GM13977 (cell line): Measurements from ENCODE around the gene ACTBL2.

Source experiments
- DNase-seq: peaks from one replicate; pipeline ENCODE4 v3.0.0; 2012; ENCODE audit warnings: low spot score
- in situ Hi-C: fragments of 300-500 bp; cut with MboI; formaldehyde crosslinking; loops from one replicate; pipeline ENCODE4 v1.12.0; 2022; ENCODE audit warnings: low sequenced_read_pairs, low pct_unique_long_range_greater_than_20kb, mixed read lengths, inconsistent platforms; ENCODE audit not compliant: unreplicated experiment
- TF ChIP-seq, protein P1 (sequence below): IDR thresholded peaks from 2 replicates; pipeline ENCODE4 v1.5.1; 2012; ENCODE audit warnings: mild to moderate bottlenecking, control low read depth; ENCODE audit not compliant: insufficient read depth; ENCODE audit errors: extremely low read depth, missing control alignments

The ACTBL2 gene

DNA sequence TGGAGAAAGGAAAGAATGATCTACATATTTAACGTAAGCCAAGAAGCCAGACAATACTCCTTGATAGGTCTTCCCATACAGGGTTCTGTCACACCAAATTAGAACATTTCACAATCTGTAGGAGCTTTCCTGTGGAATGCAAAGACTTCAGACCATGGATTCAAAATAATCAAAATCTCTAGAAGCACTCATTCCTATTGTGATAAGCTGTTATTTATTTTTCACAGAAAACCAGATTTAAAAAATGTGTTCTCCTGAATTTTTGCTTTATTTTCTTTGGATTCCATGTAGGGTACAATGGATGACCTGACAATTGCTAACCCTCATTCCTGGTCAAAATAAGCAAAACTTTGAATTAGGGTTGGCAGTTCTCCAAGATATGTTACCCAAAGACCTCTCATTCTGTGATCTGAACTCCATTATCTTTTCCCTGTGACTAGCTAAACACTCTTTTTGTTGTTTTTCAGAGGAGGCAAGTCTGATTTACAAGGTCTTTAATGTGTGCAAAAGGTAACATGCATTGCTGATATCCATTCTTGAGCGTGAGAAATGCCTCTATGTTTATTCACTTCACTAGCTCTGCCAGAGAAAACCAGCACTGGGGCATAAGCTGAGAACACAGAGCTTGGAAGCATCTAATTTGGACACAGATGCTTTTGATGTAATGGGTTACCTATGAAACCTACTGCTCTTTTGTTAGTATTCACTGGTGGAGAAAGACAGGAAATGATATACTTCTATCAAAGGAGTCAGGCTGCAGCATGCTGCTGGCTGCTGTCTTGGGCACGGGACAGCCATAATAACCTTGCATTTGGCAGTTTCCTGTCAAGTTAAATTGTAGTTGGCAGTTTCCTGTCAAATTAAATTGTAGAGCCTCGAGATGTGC is 31.4 kb downstream of the ACTBL2 start:
- in situ Hi-C loops: no loop called here
- no peak for DNase-seq
- TF ChIP-seq, protein P1, sequence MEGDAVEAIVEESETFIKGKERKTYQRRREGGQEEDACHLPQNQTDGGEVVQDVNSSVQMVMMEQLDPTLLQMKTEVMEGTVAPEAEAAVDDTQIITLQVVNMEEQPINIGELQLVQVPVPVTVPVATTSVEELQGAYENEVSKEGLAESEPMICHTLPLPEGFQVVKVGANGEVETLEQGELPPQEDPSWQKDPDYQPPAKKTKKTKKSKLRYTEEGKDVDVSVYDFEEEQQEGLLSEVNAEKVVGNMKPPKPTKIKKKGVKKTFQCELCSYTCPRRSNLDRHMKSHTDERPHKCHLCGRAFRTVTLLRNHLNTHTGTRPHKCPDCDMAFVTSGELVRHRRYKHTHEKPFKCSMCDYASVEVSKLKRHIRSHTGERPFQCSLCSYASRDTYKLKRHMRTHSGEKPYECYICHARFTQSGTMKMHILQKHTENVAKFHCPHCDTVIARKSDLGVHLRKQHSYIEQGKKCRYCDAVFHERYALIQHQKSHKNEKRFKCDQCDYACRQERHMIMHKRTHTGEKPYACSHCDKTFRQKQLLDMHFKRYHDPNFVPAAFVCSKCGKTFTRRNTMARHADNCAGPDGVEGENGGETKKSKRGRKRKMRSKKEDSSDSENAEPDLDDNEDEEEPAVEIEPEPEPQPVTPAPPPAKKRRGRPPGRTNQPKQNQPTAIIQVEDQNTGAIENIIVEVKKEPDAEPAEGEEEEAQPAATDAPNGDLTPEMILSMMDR: no peak

DNA sequence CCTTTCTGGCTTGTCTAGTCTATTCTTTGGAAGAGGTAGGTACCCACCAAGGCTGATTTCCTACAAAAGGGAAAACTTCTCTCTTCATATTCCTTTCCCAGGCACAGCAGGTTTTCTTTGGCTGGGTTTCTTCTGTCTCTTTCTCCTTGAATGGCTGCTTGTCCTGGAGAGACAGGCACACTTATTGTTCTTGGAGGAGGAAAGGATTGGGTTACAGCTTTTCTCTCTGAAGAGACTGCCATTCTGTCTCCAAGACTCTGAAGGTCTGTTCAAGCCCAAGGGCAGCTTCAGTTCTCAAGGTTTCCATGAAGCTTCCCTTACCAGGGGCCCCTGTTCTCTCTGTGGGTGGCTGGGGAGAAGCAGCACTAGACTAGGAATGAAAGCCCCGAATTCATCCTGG is 33.9 kb downstream of the ACTBL2 start:
- in situ Hi-C loops: no loop called here
- DNase-seq: no peak
- TF ChIP-seq, protein P1: no peak

DNA sequence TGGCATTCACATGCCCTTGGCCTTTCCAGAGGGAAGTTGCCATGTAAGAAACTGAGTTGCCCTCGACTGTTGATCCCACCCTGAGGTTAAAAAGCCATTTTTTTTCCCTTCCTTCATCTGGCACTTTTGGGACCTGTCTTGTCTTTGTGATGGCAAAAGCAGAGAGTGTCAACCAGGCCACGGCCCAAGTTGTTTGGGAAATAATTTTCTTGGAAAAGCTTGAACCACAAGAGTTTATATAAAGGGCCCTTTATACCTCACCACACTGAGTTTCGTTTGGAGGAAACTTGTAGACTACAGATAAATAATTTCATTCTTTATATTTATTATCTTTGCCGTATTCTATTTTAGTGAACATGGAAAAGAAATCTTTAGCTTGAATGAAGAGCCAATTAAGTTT is 34.3 kb downstream of the ACTBL2 start:
- in situ Hi-C loops: no loop called here
- DNase-seq: no peak
- TF ChIP-seq, protein P1: no peak

DNA sequence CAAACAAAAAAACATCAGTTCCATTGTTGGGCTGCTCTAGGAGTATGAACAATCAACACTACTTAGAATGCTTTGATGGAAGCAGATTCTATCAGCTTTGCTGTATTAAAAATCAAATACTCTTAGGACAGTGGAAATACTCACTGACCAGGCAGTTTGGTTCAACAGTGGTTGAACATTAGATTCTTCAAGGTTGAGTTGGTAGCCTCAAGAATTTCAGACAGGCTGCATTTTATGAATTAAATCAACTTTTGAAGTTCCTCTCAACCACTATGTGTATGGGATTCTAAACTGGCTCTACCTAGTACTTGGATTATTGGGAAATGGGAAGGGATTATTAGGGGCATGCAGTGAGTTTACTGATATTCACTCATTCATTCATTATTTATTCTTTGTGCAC is 35.0 kb downstream of the ACTBL2 start:
- no peak for DNase-seq
- TF ChIP-seq, protein P1: no peak
- in situ Hi-C loops: no loop called here

DNA sequence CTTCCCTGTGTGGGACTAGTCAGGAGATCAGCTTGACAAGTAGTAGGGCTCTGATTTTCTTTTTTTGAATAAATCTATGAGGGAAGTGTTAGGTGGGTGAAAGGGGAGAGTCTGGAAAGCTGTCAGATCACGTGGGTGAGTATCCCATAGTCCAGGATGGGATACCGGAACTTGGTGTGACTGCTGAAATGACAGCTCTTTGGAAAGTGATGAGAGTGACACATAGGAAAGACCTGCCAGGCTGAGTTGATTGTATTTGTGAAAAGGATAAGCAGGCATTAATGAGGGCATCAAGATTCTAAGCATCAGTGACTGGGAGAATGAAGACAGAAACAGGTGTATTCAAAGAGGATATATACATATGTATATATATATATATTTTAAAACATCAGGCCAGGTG is 35.6 kb downstream of the ACTBL2 start:
- DNase-seq: no peak
- TF ChIP-seq, protein P1: no peak
- in situ Hi-C loops: no loop called here

DNA sequence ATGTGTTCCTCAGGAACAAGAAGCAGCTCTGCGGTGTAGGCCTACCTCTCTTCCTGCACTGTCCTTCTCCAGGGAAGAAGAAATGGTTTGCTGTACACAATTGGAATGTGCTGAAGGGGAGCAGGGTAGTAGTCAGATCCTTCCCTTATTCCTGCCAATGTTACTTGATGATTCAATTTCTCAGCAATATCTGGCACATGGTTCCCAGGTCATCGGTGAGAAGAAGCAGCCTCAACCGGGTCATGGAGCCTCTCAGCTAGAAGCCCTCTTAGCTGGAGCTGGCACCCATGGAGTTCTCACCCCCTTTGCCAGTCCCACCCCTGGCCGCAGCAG is 36.9 kb downstream of the ACTBL2 start:
- DNase-seq: no peak
- TF ChIP-seq, protein P1: no peak
- in situ Hi-C loops: no loop called here
